HG02938 (cell line): Measurements from ENCODE around the gene CYP2W1.

ENCODE experiments used
- ATAC-seq: cut with Tn5 transposase; IDR thresholded peaks from one replicate; pipeline ENCODE4 v1.9.1; 2021; ENCODE audit warnings: mild to moderate bottlenecking, moderate library complexity; ENCODE audit not compliant: unreplicated experiment

CYP2W1 gene

DNA sequence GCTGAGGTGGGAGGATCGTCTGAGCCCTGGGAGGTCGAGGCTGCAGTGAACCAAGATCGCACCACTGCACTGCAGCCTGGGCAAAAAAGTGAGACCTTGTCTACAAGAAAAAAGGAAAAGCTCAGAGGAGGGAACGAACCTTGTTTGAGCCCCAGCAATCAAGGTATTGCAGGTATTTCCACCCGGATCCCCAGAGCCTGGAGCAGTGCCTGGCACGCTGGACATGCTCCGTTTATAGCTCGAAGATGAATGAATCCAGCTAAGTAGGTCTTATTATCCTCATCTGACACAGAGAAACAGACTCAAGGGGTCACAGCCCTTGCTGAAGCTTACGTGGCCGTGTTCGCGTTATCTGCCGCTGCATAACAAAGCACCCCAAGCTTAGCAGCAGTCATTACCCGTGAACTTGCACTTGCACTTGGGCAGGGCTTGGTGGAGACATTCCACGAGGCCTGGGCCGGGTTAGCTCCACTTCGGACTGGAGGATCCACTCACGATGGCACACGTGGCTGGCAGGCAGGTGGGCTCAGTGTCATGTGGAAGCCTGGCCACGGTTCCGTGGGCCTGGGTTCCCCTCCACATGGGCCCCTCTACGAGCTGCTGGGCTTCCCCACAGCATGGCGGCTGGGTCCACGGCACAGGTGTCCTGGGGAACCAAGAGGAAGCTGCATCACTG is 4.4 kb upstream of the CYP2W1 start:
- no peak for ATAC-seq

DNA sequence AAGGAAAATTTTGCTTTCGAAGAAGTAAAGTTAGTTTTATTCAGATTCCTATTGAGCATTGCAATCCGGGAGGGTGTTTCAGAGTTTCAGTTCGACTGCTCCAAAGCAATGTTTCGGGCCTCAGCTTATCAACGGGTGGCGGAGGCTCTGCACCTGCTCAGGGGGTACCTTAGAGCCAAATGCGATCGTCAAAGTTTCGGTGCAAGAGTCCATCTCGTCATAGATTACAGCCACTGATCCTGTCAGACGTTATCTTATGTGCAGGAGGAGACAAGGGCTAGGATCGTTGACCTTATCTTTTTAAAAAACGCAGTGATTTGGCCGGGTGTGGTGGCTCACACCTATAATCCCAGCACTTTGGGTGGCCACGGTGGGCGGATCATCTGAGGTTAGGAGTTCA is 3.8 kb upstream of the CYP2W1 start:
- ATAC-seq, result no peak

DNA sequence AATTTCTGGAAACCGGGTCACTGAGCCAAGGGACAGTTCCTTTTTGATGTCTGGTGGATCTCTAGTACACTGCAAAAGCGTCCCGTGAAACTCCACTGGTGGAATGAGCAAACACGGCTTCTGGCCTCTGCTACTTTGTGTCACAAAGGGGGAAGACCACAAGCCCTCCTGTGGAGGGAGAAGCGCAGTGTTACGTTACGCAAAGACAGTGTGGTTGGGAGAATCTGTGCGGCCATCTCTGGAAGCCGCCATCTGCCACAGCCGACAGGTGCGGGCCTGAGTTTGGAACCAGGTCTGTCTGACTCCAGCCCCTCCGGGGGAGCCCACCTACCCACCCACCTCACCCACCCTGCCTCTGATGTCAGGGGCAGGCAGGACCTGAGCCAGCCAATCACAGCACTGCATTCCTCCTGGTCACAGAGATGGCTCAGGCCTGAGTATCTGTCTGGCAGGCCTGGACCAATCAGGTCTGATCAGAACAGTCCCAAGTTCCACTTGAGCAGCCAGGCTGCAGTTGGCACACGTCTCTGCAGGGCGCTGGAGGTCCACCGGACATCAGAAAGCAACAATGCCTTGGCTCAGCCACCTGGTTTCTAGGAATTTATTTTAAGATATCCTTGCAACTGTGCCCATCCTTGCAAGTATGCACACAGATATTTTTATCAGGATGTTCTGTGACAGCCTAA is 3.0 kb upstream of the CYP2W1 start:
- ATAC-seq, result no peak

DNA sequence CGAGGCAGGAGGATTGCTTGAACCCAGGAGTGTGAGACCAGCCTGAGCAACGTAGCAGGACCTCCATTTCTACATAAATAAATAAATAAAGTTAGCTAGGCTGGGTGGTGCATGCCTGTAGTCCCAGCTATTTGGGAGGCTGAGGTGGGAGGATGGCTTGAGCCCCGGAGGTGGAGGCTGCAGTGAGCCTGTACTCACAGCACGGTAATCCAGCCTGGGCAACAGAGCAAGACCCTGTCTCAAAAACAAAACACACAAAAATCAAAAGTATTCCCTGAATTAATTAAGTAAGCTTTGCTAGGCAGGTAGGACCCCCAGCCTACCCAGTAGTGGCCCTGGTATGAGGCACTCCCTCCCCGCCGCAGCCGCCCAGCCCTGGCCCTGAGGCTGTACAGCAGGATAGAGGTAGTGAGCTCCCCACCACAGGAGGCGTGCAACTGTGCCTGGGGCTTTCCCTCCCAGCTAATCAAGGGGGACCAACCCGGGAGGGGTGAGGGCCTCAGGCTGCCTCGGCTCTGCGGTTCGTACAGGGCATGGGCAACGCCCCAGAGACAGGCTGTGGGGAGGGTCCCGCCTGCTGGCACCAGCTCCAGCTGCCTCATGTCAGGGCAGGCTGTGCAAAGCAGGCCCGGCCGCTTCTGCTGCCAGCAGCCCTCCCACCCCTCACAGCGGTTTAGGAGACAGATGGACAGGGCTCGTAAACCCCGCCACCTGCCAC is 1.0 kb upstream of the CYP2W1 start:
- no peak for ATAC-seq

DNA sequence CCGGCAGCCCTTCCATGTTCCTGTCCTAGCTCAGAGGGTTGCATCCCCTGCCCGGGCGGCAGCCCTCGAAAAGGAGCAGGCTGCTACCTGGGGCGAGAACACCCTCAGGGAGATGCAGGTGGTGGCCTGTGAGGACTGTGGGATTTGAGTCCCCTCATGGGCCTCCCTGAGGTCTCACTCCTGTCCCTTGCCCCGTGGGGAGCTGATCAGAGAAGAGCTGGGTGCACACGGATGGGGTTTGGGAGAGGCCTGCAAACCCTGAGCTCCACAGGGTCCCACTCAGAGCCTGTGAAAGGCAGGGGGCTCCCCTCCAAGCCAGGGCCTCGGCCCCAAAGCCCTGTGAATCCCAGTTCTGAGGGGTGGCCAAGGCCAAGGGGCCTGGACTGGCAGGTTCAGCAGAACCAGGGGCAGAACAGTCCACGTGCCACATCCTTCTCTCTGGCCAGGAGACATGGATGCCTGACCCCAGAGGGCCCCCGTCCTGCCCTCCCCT is 424 bp upstream of the CYP2W1 start:
- ATAC-seq, result no peak

DNA sequence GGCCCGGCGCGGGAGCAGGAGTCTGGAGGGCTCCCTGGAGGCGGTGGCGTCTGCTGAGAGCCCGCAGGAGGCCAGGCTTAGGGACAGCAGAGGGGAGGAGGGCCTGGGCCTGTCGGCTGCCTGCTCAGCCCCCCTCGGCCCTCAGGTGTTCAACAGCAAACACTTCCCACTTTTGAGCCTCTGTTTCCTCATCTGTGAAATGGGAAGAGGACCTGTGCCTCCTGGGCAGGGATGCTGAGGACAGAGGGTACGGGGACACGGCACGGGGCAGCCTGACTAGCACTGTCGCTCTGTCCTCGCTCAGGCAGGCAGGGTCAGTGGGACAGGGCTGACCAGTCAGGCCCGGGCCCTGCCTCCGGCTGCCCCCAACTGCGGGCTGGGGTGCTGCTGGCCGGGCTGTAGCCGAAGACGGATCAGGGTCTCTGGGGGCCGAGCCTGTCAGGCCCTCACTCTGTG is 663 bp downstream of the CYP2W1 start:
- ATAC-seq, result no peak

DNA sequence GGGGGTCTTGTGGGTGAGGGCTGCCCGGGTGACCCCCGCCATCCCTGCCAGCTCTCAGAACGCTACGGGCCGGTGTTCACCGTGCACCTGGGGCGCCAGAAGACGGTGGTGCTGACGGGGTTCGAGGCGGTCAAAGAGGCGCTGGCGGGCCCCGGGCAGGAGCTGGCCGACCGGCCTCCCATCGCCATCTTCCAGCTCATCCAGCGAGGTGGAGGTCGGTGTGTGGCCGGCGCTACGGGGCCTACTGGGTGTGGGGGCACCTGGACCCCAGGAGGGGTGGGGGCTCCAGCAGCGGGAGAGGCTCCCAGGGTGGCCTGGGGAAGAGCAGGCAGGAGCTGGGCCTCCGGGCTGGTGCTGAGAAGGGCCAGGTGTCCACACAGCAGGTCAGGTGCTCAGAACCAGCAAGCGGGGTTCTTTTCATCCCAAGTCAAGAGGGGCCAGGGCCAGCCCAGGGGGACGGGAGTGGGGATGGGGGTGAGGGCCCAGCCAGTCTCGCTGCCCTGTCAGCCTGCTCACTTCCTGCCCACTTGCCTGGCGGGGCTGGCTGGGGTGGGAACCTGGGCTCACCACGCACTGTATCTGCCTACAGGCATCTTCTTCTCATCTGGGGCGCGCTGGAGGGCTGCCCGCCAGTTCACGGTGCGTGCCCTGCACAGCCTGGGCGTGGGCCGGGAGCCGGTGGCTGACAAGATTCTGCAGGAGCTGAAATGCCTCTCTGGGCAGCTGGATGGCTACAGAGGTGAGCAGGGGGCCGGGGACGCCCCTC is 1.6 kb downstream of the CYP2W1 start:
- ATAC-seq, result no peak

DNA sequence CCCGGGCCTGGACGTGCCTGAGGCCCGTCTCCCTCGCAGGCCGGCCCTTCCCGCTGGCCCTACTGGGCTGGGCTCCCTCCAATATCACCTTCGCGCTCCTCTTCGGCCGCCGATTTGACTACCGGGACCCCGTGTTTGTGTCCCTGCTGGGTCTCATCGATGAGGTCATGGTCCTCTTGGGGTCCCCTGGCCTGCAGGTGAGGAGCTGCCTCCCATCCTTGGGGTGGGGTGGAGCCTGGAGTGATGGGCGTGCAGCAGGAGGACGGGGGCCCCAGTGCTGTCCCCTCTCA is 2.1 kb downstream of the CYP2W1 start:
- ATAC-seq, result no peak

DNA sequence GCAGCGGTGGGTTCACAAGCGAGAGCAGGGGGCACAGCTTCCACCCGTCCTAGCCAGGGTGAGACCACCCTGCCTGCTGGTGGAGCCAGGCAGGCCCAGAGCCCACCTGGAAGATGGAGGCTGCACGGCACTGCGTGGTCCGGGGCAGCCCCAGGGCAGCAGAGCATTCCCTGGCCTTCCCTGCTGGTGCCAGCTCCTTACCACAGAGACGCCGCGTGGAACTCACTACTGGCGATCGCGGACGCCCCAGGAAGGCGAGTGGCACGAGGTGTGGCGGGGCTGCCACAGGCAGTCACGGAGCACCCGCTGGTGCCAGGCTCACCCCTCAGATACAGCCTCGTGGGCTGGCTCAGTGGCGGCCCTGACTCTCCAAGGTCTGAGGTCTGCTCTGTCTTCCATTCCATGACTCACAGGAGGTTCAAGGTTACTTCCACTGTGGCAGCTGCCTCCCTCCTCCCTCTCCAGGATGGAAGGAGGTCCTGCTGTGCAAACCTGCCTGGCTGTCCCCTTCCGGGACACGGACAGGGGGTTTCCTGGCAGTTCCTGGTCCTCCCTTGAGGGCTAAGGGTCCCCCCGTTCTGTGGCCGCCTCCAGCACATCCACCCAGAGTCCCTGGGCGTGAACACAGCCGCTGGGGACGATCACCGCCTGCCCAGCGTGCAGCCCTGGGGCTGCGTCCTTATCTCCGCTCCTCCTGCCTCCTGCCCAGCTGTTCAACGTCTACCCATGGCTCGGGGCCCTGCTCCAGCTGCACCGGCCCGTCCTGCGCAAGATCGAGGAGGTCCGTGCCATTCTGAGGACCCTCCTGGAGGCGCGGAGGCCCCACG is 3.1 kb downstream of the CYP2W1 start:
- ATAC-seq, result no peak

DNA sequence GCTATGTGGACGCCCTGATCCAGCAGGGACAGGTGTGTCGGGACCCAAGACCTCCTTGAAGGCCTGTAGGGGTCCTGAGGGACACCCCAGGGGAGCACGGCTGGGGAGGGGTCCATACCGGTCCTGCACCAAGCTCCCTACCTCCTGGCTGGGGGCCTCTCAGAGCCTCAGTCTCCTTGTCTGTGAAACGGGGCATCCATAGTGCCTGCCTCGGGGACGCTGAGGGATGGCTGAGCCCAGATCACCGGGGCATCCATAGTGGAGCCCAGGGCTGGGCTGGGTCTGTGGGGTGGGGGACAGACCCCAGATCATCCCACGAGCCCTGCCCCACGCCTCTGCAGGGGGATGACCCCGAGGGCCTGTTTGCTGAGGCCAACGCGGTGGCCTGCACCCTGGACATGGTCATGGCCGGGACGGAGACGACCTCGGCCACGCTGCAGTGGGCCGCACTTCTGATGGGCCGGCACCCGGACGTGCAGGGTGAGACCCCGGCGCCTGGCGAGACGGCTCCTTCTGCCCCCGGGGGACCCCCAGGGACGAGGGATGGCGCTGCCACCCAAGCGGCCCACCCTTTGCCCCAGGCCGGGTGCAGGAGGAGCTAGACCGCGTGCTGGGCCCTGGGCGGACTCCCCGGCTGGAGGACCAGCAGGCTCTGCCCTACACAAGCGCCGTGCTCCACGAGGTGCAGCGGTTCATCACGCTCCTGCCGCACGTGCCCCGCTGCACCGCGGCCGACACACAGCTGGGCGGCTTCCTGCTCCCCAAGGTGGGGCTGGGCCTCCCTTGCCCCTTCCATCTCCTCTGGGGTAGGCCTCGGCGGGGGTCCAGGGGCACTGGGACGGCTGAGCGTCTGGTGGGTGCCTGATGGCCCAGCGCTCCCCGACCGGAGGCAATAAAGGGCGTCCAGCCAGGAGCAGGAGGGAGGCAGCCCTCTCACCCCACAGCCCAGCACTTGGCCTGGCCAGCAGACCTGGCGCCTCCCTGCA is 4.1 kb downstream of the CYP2W1 start:
- no peak for ATAC-seq

DNA sequence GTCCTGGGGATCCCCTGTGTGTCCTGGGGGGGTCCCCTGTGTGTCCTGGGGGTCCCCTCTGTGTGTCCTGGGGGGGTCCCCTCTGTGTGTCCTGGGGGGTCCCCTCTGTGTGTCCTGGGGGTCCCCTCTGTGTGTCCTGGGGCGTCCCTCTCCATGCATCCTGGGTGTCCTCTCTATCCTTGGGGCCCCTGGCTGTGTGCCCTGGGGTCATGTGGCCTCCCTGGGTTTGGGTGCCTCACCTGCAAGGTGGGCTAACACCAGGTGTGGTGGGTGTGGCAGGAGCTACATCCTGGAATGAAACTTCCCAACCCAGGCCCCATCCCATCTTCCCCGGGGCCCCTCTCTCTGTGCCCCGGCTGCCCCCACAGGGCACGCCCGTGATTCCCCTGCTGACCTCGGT is 4.9 kb downstream of the CYP2W1 start:
- no peak for ATAC-seq

DNA sequence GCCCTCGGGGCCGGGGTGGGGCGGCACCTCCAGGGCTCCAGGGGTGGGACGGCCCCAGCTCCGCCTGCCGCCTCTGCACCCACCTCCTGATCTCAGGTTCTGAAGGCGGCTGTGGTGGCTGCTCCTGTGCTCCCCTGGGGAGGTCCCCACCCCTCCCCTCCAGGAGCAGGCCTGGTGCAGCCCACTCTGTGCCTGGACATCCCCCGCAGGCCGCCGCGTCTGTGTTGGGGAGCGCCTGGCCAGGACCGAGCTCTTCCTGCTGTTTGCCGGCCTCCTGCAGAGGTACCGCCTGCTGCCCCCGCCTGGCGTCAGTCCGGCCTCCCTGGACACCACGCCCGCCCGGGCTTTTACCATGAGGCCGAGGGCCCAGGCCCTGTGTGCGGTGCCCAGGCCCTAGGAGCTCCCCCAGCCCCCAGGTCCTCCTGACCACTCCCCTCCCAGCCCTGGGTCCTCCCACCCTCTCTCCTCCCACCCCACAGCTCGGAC is 5.5 kb downstream of the CYP2W1 start:
- ATAC-seq, result no peak

DNA sequence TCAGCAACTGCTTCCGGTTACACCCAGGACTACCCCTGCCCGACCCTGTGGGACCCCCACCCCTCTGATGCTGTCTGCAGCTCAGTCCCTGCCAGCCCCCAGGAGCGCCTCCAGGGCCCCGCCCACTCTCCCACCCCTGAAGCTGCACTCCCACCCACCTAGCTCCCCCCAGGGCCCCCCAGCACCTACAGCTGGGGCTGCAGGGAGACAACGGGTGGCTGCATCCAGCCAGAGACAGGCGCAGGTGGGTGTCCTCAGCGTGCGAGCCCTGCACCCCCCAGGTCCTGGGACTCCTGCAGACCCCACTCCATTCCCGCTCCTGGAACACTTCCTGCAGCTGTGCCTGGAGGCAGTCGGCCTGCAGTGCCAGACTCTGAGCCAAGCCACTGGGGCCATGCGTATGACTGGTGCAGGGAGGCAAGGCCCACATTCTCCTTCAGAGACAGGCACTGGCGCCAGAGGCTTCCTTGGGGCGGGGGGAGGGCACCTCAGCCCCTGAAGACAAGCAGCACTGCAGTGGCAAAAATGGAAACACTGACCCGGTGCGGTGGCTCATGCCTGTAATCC is 6.1 kb downstream of the CYP2W1 start:
- no peak for ATAC-seq

DNA sequence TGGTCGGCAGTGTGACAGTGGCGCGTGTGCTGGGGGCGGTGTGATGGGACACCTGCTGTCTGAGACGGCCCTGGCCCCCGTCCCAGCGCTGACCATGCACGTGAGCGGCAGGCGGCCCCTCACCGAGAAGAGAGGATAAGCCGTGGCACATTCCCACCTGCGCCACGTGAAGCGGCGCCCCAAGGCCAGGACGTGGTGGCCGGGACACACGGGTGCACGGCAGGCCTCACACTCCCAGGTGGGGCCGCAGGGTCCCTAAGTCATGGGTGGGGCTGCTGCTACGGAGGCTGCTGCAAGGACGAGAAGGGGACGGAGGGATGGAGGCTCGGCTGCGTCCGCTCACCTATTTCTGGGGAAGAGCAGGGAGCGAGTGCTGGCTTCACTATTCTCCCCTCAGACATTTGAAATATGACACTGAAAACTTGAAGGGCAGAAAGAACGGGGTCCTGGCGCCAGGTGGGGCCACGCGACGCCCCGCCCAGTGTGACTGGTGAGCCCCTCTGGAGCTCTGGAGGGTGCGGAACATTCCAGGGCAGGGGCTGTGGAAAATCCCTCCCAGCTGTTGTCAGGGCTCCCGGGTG is 7.5 kb downstream of the CYP2W1 start:
- no peak for ATAC-seq

DNA sequence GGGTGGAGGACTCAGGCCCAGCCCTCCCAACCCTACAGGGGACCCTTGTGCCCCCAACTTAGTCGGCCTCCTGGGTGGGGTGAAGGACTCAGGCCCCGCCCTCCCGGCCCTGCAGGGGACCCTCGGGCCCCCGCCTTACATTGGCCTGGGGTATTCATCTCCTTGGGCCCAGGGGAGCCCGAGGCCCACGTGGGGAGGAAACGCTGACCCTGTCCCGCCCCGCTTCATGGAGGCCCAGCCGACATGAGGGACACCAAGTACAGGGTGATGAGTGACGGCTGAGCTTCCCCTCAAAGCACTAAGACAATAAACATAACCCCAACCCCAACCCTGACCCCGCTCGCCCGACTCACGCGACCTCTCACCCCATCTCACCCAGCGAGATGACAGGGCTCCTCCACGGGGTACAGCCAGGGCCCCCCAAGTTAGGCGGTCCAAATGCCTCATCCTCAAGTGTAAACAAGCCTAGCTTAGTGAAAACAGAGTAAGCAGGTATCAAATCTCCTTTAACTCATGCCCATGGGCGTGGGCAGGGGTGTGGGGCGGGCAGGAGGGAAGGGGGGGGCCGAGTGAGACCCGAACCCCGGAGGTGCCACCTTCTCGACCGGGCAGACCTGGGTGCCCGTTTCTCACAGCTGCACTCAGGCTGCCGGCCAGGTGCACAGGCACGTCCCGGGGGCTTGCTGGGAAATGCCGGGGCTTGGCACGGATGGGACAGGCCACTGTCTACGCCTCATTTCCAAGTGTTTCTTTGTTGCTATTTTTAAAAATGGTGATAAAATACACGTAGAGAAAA is 8.2 kb downstream of the CYP2W1 start:
- ATAC-seq, result no peak

DNA sequence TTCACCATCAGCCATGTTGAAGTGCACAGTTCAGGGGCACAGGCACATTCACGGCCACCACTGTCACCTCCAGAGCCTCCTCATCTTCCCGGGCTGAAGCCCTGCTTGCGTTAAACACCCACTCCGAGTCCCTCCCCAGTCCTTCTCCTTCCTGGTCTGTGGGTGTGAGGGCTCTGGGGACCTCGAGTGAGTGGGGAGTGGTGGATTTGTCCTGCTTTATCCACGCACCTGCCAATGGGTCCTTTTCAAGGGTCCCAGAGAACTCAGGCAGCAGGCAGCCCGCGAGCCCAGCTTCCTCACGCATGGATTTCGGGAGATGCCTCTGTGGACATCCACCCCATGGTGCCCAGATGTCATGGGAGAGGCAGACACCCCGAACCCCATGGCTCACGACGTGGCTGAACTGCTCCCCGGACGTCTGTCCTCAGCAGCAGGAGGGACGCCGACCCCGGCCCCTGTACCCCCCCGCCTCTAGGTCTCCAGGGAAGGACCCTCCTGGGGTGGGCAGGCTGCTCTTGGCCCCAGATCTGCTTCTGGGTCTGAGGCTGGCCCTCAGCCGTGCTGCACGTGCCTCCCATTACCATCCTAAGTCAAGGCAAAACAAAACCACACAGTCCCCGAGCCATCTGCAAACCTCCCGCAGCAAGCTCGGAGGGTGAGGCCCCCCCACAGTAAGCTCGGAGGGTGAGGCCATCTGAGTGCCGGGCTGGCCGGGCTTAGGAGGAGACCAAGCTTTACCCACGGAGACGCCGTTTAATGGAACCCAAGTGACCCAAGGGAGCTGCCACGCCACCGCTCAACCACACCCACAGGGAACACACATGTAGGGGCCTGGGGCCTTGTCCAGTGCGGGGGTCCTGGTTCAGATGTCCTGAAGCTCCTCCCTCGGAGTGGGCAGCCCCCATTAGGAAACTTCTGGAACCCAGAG is 9.0 kb downstream of the CYP2W1 start:
- ATAC-seq, result no peak
